Esophagus squamous epithelium (tissue), 5 donors: ENCODE data around the gene CDK6. TPM values are rescaled to one million over a fixed set of nuclear protein-coding genes. Genes with fewer than 3 reads are reported as not detected.

Experiments
- DNase-seq: peaks from one replicate; lab custom pipeline; 2025; lab: John Stamatoyannopoulos, UW
- H3K27ac ChIP-seq, 4 donors: fragments of 200-600 bp; sonication (generic); one replicate each; pipeline ENCODE4 v1.5.1; 2016 to 2019; ENCODE audit warnings: mild to moderate bottlenecking in 1 of 4
- H3K27me3 ChIP-seq, 4 donors: fragments of 200-600 bp; sonication (generic); 1 replicate in 3 of 4; 2 replicates in 1 of 4; pipeline versions ENCODE4 v1.5.1 to v1.6.0; 2017 to 2021; ENCODE audit warnings: antibody characterized with exemption in 1 of 4
- H3K36me3 ChIP-seq, 3 donors: fragments of 200-600 bp; sonication (generic); one replicate each; pipeline ENCODE4 v1.5.1; 2016 to 2019
- H3K4me1 ChIP-seq, 3 donors: fragments of 200-600 bp; sonication (generic); one replicate each; pipeline ENCODE4 v1.5.1; 2017 to 2019
- H3K4me3 ChIP-seq, 4 donors: fragments of 200-600 bp; sonication (generic); 1 replicate in 3 of 4; 2 replicates in 1 of 4; pipeline ENCODE4 v1.5.1; 2016 to 2019; ENCODE audit warnings: mild to moderate bottlenecking in 2 of 4, moderate library complexity in 1 of 4
- H3K9me3 ChIP-seq, 3 donors: fragments of 200-600 bp; sonication (generic); one replicate each; pipeline ENCODE4 v1.5.1; 2016 to 2019
- POLR2A ChIP-seq, 4 donors: fragments of 450-650 bp; IDR thresholded peaks; one replicate each; pipeline ENCODE4 v1.6.1; 2017; ENCODE audit warnings: antibody characterized with exemption in 4 of 4, mild to moderate bottlenecking in 4 of 4, moderate library complexity in 3 of 4
- WGBS, 2 donors: methylation state at CpG; one replicate each; pipeline ENCODE4 v1.1.5; 2018; 5-methylcytosine and 5-hydroxymethylcytosine counted together
- intact Hi-C: fragments of 100-400 bp; cut with DNase I; formaldehyde crosslinking; loops from one replicate; pipeline ENCODE4 v1.15.0; 2022
- total RNA-seq, 4 donors: library from RNA; depleted of rRNA; stranded (reverse); fragments of >200 nt; gene quantifications; one replicate each; pipeline ENCODE4 v1.1.0, GENCODE V29; 2016
- TF ChIP-seq, protein P1 (sequence below), 6 experiments: fragments of 450-650 bp in 4 of 6; fragments of 200-600 bp in 2 of 6; sonication (generic) in 2 of 6; IDR thresholded peaks; one replicate each; pipeline ENCODE4 v1.5.1; 2016 to 2019; ENCODE audit warnings: antibody characterized with exemption in 6 of 6, mild to moderate bottlenecking in 4 of 6, moderate library complexity in 4 of 6
- donor health status: DM: yes; HTN: yes; CAD: no.

CDK6 gene
- total RNA-seq, 4 donors from 2014 or later = 15.6 to 59.2 (median 32.4) TPM

DNA sequence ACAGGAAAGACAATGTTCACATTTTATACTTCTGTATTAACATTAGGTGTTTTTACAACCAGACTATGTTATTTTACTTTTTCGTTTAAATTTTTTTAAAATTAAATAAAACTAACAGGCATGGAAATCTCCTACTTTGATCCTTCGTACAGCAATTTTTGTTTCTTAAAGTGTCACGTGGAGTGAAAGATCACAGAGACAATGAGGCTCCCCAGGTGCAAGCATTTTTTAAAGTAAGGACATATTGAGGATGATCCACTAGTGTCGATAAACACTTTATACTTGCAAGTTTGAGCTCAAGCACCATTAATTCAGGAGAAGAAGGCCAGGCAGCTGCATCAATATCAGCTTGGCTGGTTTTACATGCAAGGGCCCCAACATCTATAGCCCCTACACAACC is 177.7 kb downstream of the CDK6 start:
- Histone ChIP-seq H3K4me3 (no peak overlapping the region), H3K4me1 (no peaks in the 10 kb centered on the region), H3K27me3 (no peaks in the 10 kb centered on the region), H3K36me3 (peaks cover 0 to 16% (median 0%) of the 10 kb centered on the region in 3 donors), H3K9me3 (no peaks in the 10 kb centered on the region), H3K27ac (no peak overlapping the region)
- TF ChIP-seq, protein P1, sequence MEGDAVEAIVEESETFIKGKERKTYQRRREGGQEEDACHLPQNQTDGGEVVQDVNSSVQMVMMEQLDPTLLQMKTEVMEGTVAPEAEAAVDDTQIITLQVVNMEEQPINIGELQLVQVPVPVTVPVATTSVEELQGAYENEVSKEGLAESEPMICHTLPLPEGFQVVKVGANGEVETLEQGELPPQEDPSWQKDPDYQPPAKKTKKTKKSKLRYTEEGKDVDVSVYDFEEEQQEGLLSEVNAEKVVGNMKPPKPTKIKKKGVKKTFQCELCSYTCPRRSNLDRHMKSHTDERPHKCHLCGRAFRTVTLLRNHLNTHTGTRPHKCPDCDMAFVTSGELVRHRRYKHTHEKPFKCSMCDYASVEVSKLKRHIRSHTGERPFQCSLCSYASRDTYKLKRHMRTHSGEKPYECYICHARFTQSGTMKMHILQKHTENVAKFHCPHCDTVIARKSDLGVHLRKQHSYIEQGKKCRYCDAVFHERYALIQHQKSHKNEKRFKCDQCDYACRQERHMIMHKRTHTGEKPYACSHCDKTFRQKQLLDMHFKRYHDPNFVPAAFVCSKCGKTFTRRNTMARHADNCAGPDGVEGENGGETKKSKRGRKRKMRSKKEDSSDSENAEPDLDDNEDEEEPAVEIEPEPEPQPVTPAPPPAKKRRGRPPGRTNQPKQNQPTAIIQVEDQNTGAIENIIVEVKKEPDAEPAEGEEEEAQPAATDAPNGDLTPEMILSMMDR (IDR thresholded peaks at IDR 0.05) = no peak
- no peak for TF ChIP-seq POLR2A (IDR thresholded peaks at IDR 0.05)
- whole genome bisulfite sequencing, 2 donors = 89 to 92% methylated on average over 4 of the region's 4 CpGs
- no peak for DNase-seq
- intact Hi-C loops = no loop called here

DNA sequence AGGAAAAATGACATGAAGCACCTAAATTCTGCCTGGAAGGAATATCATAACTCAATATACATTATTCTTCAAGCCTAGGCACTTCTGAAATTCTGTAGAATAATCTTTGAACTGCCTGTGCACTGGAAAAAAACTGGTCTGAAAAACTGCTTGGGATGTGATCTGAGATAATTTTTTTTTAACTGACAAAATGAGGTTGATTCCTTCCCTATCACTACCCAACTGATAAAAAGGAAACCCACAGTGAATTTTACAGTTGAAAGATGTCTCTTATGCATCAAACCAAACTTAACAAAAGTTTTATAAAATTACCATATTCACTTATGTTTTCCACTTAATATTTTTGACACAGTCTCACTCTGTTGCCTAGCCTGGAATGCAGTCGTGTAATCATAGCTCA is 179.0 kb downstream of the CDK6 start:
- WGBS, 2 donors = 87 to 88% methylated on average over 1 of the region's 1 CpG
- Histone ChIP-seq H3K4me3 (no peak overlapping the region), H3K4me1 (no peaks in the 10 kb centered on the region), H3K27me3 (no peaks in the 10 kb centered on the region), H3K27ac (no peak overlapping the region), H3K36me3 (peaks cover 0 to 16% (median 0%) of the 10 kb centered on the region in 3 donors), H3K9me3 (no peaks in the 10 kb centered on the region)
- intact Hi-C loops = no loop called here
- no peak for DNase-seq
- no peak for TF ChIP-seq POLR2A (IDR thresholded peaks at IDR 0.05)
- TF ChIP-seq, protein P1 (IDR thresholded peaks at IDR 0.05) = no peak

DNA sequence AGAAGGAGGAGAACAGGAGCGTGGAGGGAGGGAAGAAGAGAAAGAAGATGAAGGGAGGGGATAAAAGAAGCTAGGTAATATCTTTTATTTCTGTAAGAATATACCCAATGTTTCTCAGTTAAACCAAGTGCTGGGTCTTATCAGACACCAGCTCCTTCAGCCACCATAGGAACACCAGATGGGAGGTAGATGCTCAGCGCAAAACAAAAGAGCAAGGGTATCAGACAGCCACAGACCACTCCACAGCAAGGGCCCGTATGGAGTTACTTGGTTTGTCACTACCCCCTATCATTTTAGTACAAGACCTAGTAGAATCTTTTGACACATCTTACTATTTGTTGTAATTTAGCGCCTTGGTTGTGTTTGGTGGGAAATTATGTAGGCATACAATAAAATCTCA is 180.3 kb downstream of the CDK6 start:
- H3K4me3 ChIP-seq = no peak overlapping the region
- no peaks in the 10 kb centered on the region for H3K27me3 ChIP-seq
- H3K27ac ChIP-seq = no peak overlapping the region
- peaks cover 0 to 14% (median 0%) of the 10 kb centered on the region in 3 donors for H3K36me3 ChIP-seq
- no peak for DNase-seq
- no peak for TF ChIP-seq POLR2A (IDR thresholded peaks at IDR 0.05)
- TF ChIP-seq, protein P1 (IDR thresholded peaks at IDR 0.05) = no peak
- H3K4me1 ChIP-seq = no peaks in the 10 kb centered on the region
- intact Hi-C loops = no loop called here
- 92 to 97% methylated on average over 4 of the region's 4 CpGs for whole genome bisulfite sequencing, 2 donors
- H3K9me3 ChIP-seq = no peaks in the 10 kb centered on the region

DNA sequence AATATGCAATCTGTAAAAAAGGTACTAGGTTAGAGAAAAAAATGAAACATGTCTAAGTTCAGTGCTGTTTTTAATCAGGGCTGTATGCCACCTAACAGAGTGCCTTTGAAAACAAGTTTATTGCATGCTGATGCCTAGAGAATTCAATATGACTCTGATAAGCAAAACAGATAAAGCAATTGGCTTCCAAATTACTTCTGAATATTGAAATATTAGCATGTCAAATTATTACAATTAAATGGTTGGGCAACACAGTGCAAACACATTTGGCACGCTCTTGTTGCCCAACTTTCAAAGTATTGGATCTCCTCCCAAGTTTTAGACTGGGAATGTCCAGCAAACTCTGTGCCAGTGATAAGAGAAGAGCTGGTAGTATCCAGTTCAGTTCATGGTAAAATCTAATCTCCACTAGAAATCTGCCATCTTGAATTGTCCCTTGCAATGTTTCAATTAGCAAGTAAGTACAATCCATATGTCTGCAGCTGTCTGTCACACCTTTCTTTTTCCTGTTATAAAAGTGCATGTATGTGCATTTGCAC is 181.0 kb downstream of the CDK6 start:
- Histone ChIP-seq H3K4me3 (no peak overlapping the region), H3K4me1 (no peaks in the 10 kb centered on the region), H3K36me3 (peaks cover 0 to 7% (median 0%) of the 10 kb centered on the region in 3 donors), H3K27ac (no peak overlapping the region), H3K27me3 (no peaks in the 10 kb centered on the region), H3K9me3 (no peaks in the 10 kb centered on the region)
- DNase-seq = no peak
- 63 to 86% methylated on average over 1 of the region's 1 CpG for WGBS, 2 donors
- intact Hi-C loops = no loop called here
- no peak for TF ChIP-seq POLR2A (IDR thresholded peaks at IDR 0.05)
- TF ChIP-seq, protein P1 (IDR thresholded peaks at IDR 0.05) = no peak

DNA sequence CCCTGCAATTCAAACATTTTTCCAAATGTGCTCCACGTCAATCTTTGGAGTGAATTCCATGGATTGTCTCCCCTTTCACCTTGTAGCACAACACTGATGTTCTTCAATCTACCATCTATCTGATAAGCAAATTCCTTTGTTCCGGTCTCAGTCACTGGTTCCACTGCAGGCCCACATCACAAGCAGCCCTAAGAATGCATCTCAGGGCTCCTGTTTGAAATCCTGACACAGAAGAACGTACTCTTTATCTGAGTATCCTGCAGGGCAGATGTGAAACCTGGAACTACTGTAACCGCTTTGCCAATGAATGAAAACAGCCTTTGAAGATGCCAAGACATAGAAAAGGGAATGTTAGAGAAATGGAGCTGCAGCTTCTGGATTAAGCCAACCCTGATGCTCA is 183.2 kb downstream of the CDK6 start:
- Histone ChIP-seq H3K4me1 (no peaks in the 10 kb centered on the region), H3K36me3 (no peaks in the 10 kb centered on the region), H3K27ac (no peak overlapping the region), H3K9me3 (no peaks in the 10 kb centered on the region), H3K27me3 (no peaks in the 10 kb centered on the region), H3K4me3 (no peak overlapping the region)
- TF ChIP-seq, protein P1 (IDR thresholded peaks at IDR 0.05) = no peak
- no peak for TF ChIP-seq POLR2A (IDR thresholded peaks at IDR 0.05)
- WGBS, 2 donors = 88 to 92% methylated on average over 4 of the region's 4 CpGs
- intact Hi-C loops = no loop called here
- DNase-seq = no peak
